Activated CD4-positive, alpha-beta T cell treated with anti-CD3 and anti-CD28 coated beads for 36 hours (primary cell): Measurements from ENCODE around the gene NDUFAF2. TPM values are rescaled to one million over a fixed set of nuclear protein-coding genes. Genes with fewer than 3 reads are reported as not detected.
A peak's percentile ranks its signal among the peaks of the same experiment; 100 is the strongest.

ENCODE experiments used
- ATAC-seq: fragments of 200-7000 bp; cut with Tn5 transposase; one replicate; pipeline ENCODE4 v1.10.0; 2021; ENCODE audit warnings: mild to moderate bottlenecking, moderate library complexity
- CTCF ChIA-PET: fragments of 350-600 bp; sonication (Branson Sonifier 250); formaldehyde crosslinking; loops from one replicate; lab custom pipeline; 2021; ENCODE audit warnings: antibody characterized with exemption; lab: Charles Lee
- POLR2A ChIA-PET: fragments of 350-600 bp; sonication (Branson Sonifier 250); formaldehyde crosslinking; loops from one replicate; lab custom pipeline; 2021; ENCODE audit warnings: antibody characterized with exemption, inconsistent platforms; lab: Charles Lee
- DNase-seq: peaks from one replicate; pipeline ENCODE4 v3.0.0-alpha.2; 2020
- H3K27ac Mint-ChIP-seq: one replicate; pipeline ENCODE4 v1.8.0; 2021; ENCODE audit warnings: mixed read lengths
- H3K27me3 Mint-ChIP-seq: one replicate; pipeline ENCODE4 v1.8.0; 2021; ENCODE audit warnings: mixed read lengths
- H3K36me3 Mint-ChIP-seq: one replicate; pipeline ENCODE4 v1.8.0; 2021; ENCODE audit warnings: low read depth, mixed read lengths
- H3K4me1 Mint-ChIP-seq: one replicate; pipeline ENCODE4 v1.8.0; 2021; ENCODE audit warnings: mixed read lengths
- H3K4me3 Mint-ChIP-seq: one replicate; pipeline ENCODE4 v1.8.0; 2021; ENCODE audit warnings: mild to moderate bottlenecking, moderate library complexity, mixed read lengths
- H3K9me3 Mint-ChIP-seq: one replicate; pipeline ENCODE4 v1.8.0; 2021; ENCODE audit warnings: low read depth, mixed read lengths
- intact Hi-C, 2 experiments: fragments of 100-400 bp; cut with DNase I in 1 of 2; cut with micrococcal nuclease in 1 of 2; formaldehyde crosslinking; loops; one replicate each; pipeline versions ENCODE4 v1.14.2 to v1.15.1; 2022 to 2024; cut with DNase I, micrococcal nuclease
- total RNA-seq, 2 experiments: library from RNA; stranded (reverse); gene quantifications; one replicate each; pipeline ENCODE4 v1.2.3, GENCODE V29; 2021

NDUFAF2 gene
- total RNA-seq = 10 to 100 TPM; 39.3 to 46.6 TPM

GRCh38 chr5:60944904-60945812 is at the start of gene NDUFAF2, which contains the start of gene ERCC8:
Gene NDUFAF2 (plus strand): TSS chr5:60945205. CDS start chr5:60945256, 51 bp downstream.
Gene ERCC8 (minus strand): TSS chr5:60945070. CDS start chr5:60945008, 62 bp downstream.
- Mint-ChIP-seq H3K4me3 (no peak within 1 kb of the TSS), H3K9me3 (no peaks in the 10 kb centered on the region), H3K27ac (peak within 1 kb of the TSS; percentile 84), H3K36me3 (peaks cover 13% of the 10 kb centered on the region), H3K4me1 (peaks cover 23% of the 10 kb centered on the region), H3K27me3 (no peaks in the 10 kb centered on the region)
- peak; percentile 92 for DNase-seq
- intact Hi-C loops = loop anchor here (1.0 to 10.0 kb wide), 12 partner anchors 14 to 1467 kb away; partner anchors contain the start of genes DEPDC1B (in 1 of the 2), IPO11 (in 1 of the 2), SMIM15 (in 1 of the 2) and ZSWIM6 (in 1 of the 2)
- ChIA-PET CTCF (interaction anchor here (1.2 to 2.4 kb wide), 2 partner anchors 14 to 268 kb away, joined by 3 to 8 read pairs; no protein-coding TSS in a partner anchor), POLR2A (interaction anchor here (0.5 to 1.0 kb wide), 3 partner anchors 245 to 604 kb away, joined by 3 to 4 read pairs (median 3); partner anchors contain the start of gene DEPDC1B)
- peak; percentile 99 for ATAC-seq

- no peaks in the 10 kb centered on the region for H3K4me1 Mint-ChIP-seq
- H3K36me3 Mint-ChIP-seq = peaks cover 46% of the 10 kb centered on the region
- H3K27me3 Mint-ChIP-seq = no peaks in the 10 kb centered on the region
- DNase-seq (no peak), ATAC-seq (no peak)
- H3K27ac Mint-ChIP-seq = no peak overlapping the region
- POLR2A ChIA-PET = no interaction called here
- intact Hi-C loops = no loop called here
- no peak overlapping the region for H3K4me3 Mint-ChIP-seq
- CTCF ChIA-PET = no interaction called here
- H3K9me3 Mint-ChIP-seq = no peaks in the 10 kb centered on the region
Observed at GRCh38 chr5:60896991-60897390, 48.0 kb upstream of the NDUFAF2 start.

GRCh38 chr5:60903356-60903755 is 41.6 kb upstream of the NDUFAF2 start:
- intact Hi-C loops = no loop called here
- POLR2A ChIA-PET = no interaction called here
- Mint-ChIP-seq H3K4me1 (no peaks in the 10 kb centered on the region), H3K4me3 (no peak overlapping the region), H3K36me3 (peaks cover 22% of the 10 kb centered on the region), H3K9me3 (no peaks in the 10 kb centered on the region), H3K27me3 (no peaks in the 10 kb centered on the region), H3K27ac (no peak overlapping the region)
- DNase-seq (no peak), ATAC-seq (no peak)
- CTCF ChIA-PET = no interaction called here

- intact Hi-C loops = no loop called here
- CTCF ChIA-PET = no interaction called here
- no peak for DNase-seq
- H3K27me3 Mint-ChIP-seq = no peaks in the 10 kb centered on the region
- no peaks in the 10 kb centered on the region for H3K9me3 Mint-ChIP-seq
- H3K4me1 Mint-ChIP-seq = no peaks in the 10 kb centered on the region
- no peak for ATAC-seq
- POLR2A ChIA-PET = no interaction called here
- no peak overlapping the region for H3K4me3 Mint-ChIP-seq
- H3K36me3 Mint-ChIP-seq = peaks cover 48% of the 10 kb centered on the region
- H3K27ac Mint-ChIP-seq = no peak overlapping the region
Observed at GRCh38 chr5:60916646-60917045, 28.4 kb upstream of the NDUFAF2 start.

GRCh38 chr5:60918466-60918865 is 26.5 kb upstream of the NDUFAF2 start:
- CTCF ChIA-PET = no interaction called here
- intact Hi-C loops = no loop called here
- Mint-ChIP-seq H3K27ac (no peak overlapping the region), H3K4me3 (no peak overlapping the region), H3K4me1 (no peaks in the 10 kb centered on the region), H3K9me3 (no peaks in the 10 kb centered on the region), H3K36me3 (peaks cover 49% of the 10 kb centered on the region), H3K27me3 (no peaks in the 10 kb centered on the region)
- ATAC-seq = no peak
- DNase-seq = no peak
- POLR2A ChIA-PET = no interaction called here

- Mint-ChIP-seq H3K27me3 (no peaks in the 10 kb centered on the region), H3K9me3 (no peaks in the 10 kb centered on the region), H3K4me3 (no peak overlapping the region), H3K4me1 (no peaks in the 10 kb centered on the region), H3K27ac (no peak overlapping the region), H3K36me3 (peaks cover 18% of the 10 kb centered on the region)
- DNase-seq (no peak), ATAC-seq (no peak)
- intact Hi-C loops = no loop called here
- POLR2A ChIA-PET = no interaction called here
- CTCF ChIA-PET = no interaction called here
Observed at GRCh38 chr5:60927450-60927849, 17.6 kb upstream of the NDUFAF2 start.

GRCh38 chr5:60929024-60929423 is 16.0 kb upstream of the NDUFAF2 start:
- intact Hi-C loops = no loop called here
- no peak overlapping the region for H3K4me3 Mint-ChIP-seq
- CTCF ChIA-PET = no interaction called here
- peaks cover 13% of the 10 kb centered on the region for H3K36me3 Mint-ChIP-seq
- no peaks in the 10 kb centered on the region for H3K9me3 Mint-ChIP-seq
- POLR2A ChIA-PET = no interaction called here
- no peaks in the 10 kb centered on the region for H3K4me1 Mint-ChIP-seq
- ATAC-seq = no peak
- H3K27me3 Mint-ChIP-seq = no peaks in the 10 kb centered on the region
- H3K27ac Mint-ChIP-seq = no peak overlapping the region
- no peak for DNase-seq

- no peak for ATAC-seq
- peak; percentile 10 for DNase-seq
- H3K27ac Mint-ChIP-seq = no peak overlapping the region
- H3K9me3 Mint-ChIP-seq = no peaks in the 10 kb centered on the region
- no peak overlapping the region for H3K4me3 Mint-ChIP-seq
- CTCF ChIA-PET = no interaction called here
- intact Hi-C loops = loop anchor here (2.0 to 10.0 kb wide), 6 partner anchors 15 to 1129 kb away; partner anchors contain the start of gene ZSWIM6 (in 1 of the 2)
- H3K27me3 Mint-ChIP-seq = no peaks in the 10 kb centered on the region
- peaks cover 19% of the 10 kb centered on the region for H3K4me1 Mint-ChIP-seq
- POLR2A ChIA-PET = no interaction called here
- H3K36me3 Mint-ChIP-seq = peaks cover 11% of the 10 kb centered on the region
Observed at GRCh38 chr5:60943624-60944023, 1.4 kb upstream of the NDUFAF2 start.

GRCh38 chr5:60945813-60946187 is 795 bp downstream of the NDUFAF2 start:
- CTCF ChIA-PET = interaction anchor here (0.6 to 2.4 kb wide), 3 partner anchors 13 to 246 kb away, joined by 3 to 8 read pairs (median 3); partner anchors contain the start of gene DEPDC1B
- intact Hi-C loops = loop anchor here (1.0 to 10.0 kb wide), 12 partner anchors 13 to 1467 kb away; partner anchors contain the start of genes DEPDC1B (in 1 of the 2), IPO11 (in 1 of the 2), SMIM15 (in 1 of the 2) and ZSWIM6 (in 1 of the 2)
- ATAC-seq = peak; percentile 16
- Mint-ChIP-seq H3K27ac (peak overlapping the region; percentile 84), H3K36me3 (peaks cover 9% of the 10 kb centered on the region), H3K4me1 (peaks cover 25% of the 10 kb centered on the region), H3K27me3 (no peaks in the 10 kb centered on the region), H3K9me3 (no peaks in the 10 kb centered on the region), H3K4me3 (no peak overlapping the region)
- DNase-seq = peak; percentile 57
- POLR2A ChIA-PET = interaction anchor here (0.5 kb wide), 1 partner anchor 431 kb away, joined by 3 read pairs; no protein-coding TSS in a partner anchor

GRCh38 chr5:60948738-60949137 is 3.7 kb downstream of the NDUFAF2 start:
- intact Hi-C loops = loop anchor here (5.0 to 10.0 kb wide), 5 partner anchors 271 to 1134 kb away; no protein-coding TSS in a partner anchor
- POLR2A ChIA-PET = no interaction called here
- Mint-ChIP-seq H3K27ac (no peak overlapping the region), H3K36me3 (peaks cover 11% of the 10 kb centered on the region), H3K27me3 (no peaks in the 10 kb centered on the region), H3K4me3 (no peak overlapping the region), H3K4me1 (peaks cover 28% of the 10 kb centered on the region), H3K9me3 (no peaks in the 10 kb centered on the region)
- DNase-seq (no peak), ATAC-seq (no peak)
- CTCF ChIA-PET = no interaction called here

- ATAC-seq = no peak
- no peak overlapping the region for H3K27ac Mint-ChIP-seq
- POLR2A ChIA-PET = no interaction called here
Observed at GRCh38 chr5:60955239-60955638, 10.2 kb downstream of the NDUFAF2 start.

More at GRCh38 chr5:60955239-60955638, 10.2 kb downstream of the NDUFAF2 start:
- H3K4me3 Mint-ChIP-seq = no peak overlapping the region
- peaks cover 7% of the 10 kb centered on the region for H3K9me3 Mint-ChIP-seq
- intact Hi-C loops = loop anchor here in 1 of 2 experiments (10.0 kb wide), 1 partner anchor 980 kb away; no protein-coding TSS in a partner anchor
- H3K4me1 Mint-ChIP-seq = peaks cover 9% of the 10 kb centered on the region
- no peak for DNase-seq
- no peaks in the 10 kb centered on the region for H3K27me3 Mint-ChIP-seq
- peaks cover 11% of the 10 kb centered on the region for H3K36me3 Mint-ChIP-seq
- CTCF ChIA-PET = no interaction called here
